HG03469 (cell line): ENCODE results near the gene ZNF365.
"Not testable (repeated sequence)": the region's sequence is repeated elsewhere in the genome, so short reads cannot be mapped to it uniquely, and the experiment has no call there.

ENCODE experiments used
- ATAC-seq: cut with Tn5 transposase; IDR thresholded peaks from one replicate; pipeline ENCODE4 v1.9.1; 2021; ENCODE audit warnings: mild to moderate bottlenecking, moderate library complexity, moderate number of reproducible peaks; ENCODE audit not compliant: unreplicated experiment

Gene ZNF365

GRCh38 chr10:62377026-62377415 lies 2.9 kb downstream of the ZNF365 start:
- no peak for ATAC-seq

DNA sequence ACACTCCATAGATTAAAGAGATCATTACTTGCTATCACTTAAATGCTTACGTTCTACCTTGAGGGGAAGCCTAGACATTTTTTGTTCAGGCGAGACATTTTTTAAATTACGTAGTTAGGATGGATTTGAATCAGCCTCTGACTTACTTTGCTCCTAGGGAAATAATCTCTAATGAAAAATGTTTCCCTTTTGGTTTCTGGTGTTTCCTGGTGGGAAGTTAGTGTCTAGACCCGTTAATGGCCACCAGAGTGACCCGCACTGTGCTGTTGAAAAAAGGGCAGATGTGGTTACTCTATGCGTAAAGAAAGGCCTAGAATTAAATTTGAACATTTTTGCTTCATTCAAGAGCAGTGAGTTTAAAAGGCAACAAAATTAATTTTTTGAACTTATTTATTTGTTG lies 3.8 kb downstream of the ZNF365 start:
- no peak for ATAC-seq

- not testable (repeated sequence) for ATAC-seq
Measured at GRCh38 chr10:62378877-62379276, 4.7 kb downstream of the ZNF365 start.

DNA sequence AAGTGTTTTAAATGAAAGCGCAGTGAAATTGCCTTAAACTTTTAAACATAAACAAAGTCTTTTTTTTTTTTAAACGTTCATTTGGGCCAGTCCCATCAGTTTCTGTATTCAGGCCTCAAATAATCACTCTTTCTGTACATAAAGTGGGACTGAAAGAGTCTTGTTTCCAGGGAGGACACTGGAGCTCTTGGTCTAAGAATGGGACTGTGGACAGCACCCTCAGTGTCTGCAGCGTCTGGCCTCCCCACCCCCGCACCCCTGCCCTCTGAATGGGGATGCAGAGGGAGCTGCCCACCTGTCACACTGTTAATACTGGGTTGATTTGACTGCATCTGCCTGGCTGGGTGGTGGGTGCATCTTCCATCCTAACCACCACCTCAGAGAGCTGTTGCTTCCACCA lies 5.2 kb downstream of the ZNF365 start:
- ATAC-seq, result no peak

DNA sequence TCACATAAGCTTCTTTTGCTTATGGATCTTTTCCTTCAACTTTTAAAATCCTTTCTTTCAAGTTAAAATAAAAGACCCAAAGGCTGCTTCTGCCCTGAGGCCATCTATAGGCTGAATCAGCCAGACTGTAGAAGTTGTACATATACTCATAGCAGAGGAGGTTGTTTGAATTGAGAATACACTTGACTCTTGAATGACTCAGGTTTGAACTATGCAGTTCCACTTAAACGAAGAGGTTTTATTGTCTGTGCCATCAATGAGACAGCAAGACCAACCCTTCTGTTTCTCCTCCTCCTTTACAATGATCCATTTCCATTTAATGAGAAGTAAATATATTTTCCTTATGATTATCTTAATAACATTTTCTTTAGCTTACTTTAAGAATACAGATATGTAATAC lies 5.8 kb downstream of the ZNF365 start:
- ATAC-seq, result no peak

GRCh38 chr10:62381385-62382102 lies 7.4 kb downstream of the ZNF365 start:
- no peak for ATAC-seq

DNA sequence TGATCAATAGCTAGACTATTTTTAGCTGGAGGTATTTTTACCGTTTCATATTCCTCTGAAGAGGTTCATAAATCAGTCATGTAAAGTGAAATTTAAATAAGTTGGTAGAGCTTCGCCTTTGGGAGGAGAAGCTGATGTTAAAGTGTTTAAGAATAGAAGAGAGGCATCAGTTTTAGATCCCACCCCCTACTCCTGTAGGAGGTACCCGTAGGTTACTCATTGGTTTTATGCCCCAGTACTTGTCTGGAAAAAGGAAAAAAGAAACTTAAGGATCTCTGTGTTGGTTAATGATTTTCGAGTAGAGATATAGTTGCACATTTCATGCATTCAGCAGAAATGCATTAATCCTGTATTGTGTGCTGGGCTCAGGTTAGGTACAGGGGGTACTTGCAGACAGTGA lies 8.7 kb downstream of the ZNF365 start:
- ATAC-seq, result no peak

DNA sequence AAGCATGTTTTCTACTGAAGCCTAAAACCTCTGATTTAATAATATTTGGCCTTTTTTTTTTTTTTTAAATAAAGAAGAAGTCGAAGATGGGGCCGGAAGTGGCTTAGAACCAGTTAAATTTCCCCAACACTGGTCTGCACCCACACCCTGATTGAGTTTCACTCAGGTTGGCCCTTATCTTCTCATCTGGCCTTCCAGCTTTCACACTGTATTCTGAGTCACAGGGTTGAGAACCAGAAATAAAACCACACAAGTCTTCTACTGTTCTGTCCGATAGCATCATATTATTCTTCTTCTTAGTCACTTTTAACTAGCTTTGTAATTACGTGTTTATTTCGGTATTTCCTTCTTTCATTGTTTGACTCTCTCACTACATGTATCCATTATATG lies 9.9 kb downstream of the ZNF365 start:
- ATAC-seq, result peak; percentile 60

GRCh38 chr10:62384447-62385081 lies 10.4 kb downstream of the ZNF365 start:
- ATAC-seq, result no peak

DNA sequence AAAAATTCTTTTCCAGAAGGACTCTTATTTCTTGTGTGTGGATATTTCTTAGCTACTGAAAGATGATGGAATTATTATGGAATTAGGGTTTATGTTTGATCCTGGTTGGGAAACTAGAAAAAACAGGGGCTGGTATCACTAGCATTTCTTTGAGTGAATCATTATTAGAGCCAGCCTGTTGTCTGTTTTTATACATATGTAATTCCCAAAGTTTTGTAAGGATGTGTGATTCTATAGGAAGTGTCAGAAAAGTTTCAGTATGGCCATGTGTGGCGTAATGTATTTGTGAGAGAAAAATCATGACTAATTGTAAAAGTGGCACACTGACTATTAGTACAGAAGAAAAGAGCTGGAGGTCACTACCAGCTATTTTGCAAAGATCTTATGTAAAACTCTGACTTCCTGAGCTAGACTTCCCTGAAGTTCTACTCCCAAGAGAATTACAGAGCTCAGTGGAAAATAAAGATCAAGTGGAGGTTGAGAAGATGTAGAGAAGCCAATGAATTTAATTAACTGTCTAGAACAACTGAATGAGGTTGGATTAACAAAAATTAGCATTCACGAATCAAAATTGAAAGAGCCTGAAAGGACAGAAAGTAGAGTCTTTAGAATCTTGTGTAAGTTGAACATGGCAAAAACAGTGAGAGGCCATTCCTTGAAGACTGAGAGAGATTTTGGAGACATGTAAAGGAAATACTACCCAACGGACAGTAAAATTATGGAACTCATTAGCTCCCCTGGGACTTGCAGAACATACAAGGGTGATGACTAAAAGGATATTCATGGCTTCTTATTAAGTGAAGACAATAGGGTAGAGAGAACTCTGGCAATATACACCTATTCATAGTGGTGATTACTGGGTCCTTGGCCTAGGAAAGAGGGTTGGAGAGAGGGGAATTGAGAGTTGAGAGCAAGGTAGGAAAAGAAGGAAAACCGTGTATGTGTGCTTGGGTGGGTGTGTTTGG lies 12.5 kb downstream of the ZNF365 start:
- ATAC-seq, result no peak

GRCh38 chr10:62388328-62388727 lies 14.2 kb downstream of the ZNF365 start:
- ATAC-seq, result no peak

DNA sequence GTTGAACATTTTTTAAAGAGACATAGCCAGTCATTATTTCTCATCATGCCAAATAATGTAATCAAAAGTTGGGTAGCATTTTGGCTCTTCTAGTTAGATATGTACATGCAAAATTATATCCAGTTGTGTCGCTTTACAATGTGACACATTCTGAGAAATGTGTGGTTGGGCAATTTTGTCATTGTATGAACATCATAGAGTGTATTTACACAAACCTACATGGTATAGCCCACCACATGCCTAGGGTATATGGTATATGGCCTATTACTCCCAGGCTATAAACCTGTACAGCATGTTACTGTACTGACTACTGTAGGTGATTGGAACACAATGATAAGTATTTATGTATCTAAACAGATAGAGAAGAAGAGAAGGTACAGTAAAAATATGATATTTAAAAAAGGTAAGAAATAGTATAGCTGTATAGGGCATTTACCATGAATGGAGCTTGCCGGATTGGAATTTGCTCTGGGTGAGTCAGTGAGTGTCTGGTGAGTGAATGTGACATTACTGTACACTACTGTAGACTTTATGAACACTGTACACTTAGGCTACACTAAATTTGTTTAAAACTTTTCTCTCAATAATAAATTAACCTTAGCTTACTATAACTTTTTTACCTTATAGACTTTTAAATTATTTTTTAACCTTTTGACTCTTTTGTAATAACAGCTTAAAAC lies 16.5 kb downstream of the ZNF365 start:
- no peak for ATAC-seq

GRCh38 chr10:62393237-62393636 lies 19.1 kb downstream of the ZNF365 start:
- ATAC-seq, result no peak

DNA sequence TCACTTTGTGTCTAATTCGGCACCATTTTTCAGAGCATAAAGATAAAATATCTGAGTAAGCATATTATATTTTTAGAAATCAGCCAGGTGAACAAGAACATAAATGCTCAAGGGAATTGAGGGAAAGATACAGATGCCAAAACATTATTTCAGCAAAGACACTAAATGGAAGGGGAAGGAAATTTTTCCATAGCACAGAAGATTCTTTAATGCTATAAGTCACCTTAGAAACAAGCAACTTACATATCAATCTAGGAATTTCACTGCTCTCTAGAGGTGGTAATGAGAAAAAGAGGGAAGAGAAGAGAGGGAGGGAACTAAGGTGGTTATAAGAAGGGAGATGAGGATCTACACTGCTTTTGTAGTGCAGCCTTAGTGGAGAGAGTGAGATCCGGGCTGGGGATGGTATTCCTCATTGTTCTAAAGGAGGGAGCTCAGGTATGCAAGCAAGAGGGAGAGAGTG lies 20.4 kb downstream of the ZNF365 start:
- no peak for ATAC-seq

- ATAC-seq, result no peak
Measured at GRCh38 chr10:62395892-62396291, 21.7 kb downstream of the ZNF365 start.

- no peak for ATAC-seq
Measured at GRCh38 chr10:62396864-62397263, 22.7 kb downstream of the ZNF365 start.

GRCh38 chr10:62399211-62399610 lies 25.0 kb downstream of the ZNF365 start:
- ATAC-seq, result no peak

DNA sequence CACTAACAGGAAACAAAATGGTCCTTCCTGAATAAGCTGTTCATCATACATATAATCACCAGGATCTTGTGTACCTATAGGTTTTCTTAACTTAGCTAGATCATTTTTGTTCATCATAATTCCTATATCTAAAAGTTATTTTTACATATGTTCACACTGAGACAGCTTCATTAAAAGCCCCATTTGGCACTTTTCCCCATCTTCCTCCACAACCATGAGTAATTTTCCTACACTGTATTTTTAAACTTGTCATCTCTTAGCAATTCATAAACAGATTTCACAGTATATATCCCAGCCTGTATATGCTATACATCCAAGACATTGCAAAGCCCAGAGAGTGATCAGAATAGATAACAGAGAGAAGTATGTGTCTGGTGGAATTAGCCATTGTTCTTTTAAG lies 28.3 kb downstream of the ZNF365 start:
- no peak for ATAC-seq

- ATAC-seq, result not testable (repeated sequence)
Measured at GRCh38 chr10:62410528-62410927, 36.4 kb downstream of the ZNF365 start.

DNA sequence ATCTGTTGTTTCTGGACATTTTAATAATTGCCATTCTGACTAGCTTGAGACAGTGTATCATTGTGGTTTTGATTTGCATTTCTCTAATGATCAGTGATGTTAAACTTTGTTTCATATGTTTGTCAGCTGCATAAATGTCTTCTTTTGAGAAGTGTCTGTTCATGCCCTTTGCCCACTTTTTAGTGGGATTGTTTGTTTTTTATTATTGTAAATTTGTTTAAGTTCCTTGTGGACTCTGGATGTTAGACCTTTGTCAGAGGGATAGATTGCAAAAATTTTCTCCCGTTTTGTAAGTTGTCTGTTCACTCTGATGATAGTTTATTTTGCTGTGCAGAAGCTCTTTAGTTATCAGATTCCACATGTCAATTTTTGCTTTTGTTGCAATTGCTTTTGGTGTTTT lies 36.8 kb downstream of the ZNF365 start:
- not testable (repeated sequence) for ATAC-seq

- ATAC-seq, result no peak
Measured at GRCh38 chr10:62413048-62413447, 38.9 kb downstream of the ZNF365 start.
